Stimulated activated naive B cell treated with anti-CD40 and anti-IgM and Interleukin-4, amounts not matched to agents 10 μg/mL and 1 μg/mL and 100 μg/mL, for 72 hours (primary cell): ENCODE results near the gene ANTXR2.

ENCODE experiments used
- ATAC-seq, 2 donors: fragments of 150-1000 bp; cut with Tn5 transposase; replicated peaks; 2 replicates each; pipeline ENCODE4 v1.10.0; 2021; ENCODE audit warnings: moderate library complexity in 1 of 2
- DNase-seq: peaks from one replicate; pipeline ENCODE4 v3.0.0; 2021
- H3K27ac Mint-ChIP-seq: one replicate; pipeline ENCODE4 v1.8.0; 2022; ENCODE audit warnings: mild to moderate bottlenecking, mixed read lengths
- H3K27me3 Mint-ChIP-seq, 2 donors: one replicate each; pipeline ENCODE4 v1.8.0; 2022; ENCODE audit warnings: mixed read lengths in 2 of 2
- H3K36me3 Mint-ChIP-seq, 2 donors: one replicate each; pipeline ENCODE4 v1.8.0; 2022; ENCODE audit warnings: mixed read lengths in 2 of 2, mild to moderate bottlenecking in 1 of 2
- H3K4me1 Mint-ChIP-seq, 2 donors: one replicate each; pipeline ENCODE4 v1.8.0; 2022; ENCODE audit warnings: mixed read lengths in 2 of 2, mild to moderate bottlenecking in 1 of 2
- H3K4me3 Mint-ChIP-seq, 2 donors: one replicate each; pipeline ENCODE4 v1.8.0; 2022; ENCODE audit warnings: mild to moderate bottlenecking in 2 of 2, mixed read lengths in 2 of 2, moderate library complexity in 1 of 2
- H3K9me3 Mint-ChIP-seq, 2 donors: one replicate each; pipeline ENCODE4 v1.8.0; 2022; ENCODE audit warnings: mixed read lengths in 2 of 2, mild to moderate bottlenecking in 1 of 2

Gene ANTXR2

GRCh38 chr4:80082693-80083092 is 9.7 kb upstream of the ANTXR2 start:
- Mint-ChIP-seq H3K9me3 (no peaks in the 10 kb centered on the region), H3K4me3 (no peak overlapping the region), H3K27me3 (peaks cover 14 to 22% of the 10 kb centered on the region in 2 donors), H3K4me1 (peaks cover 4 to 14% of the 10 kb centered on the region in 2 donors), H3K27ac (no peak overlapping the region), H3K36me3 (peaks cover 0 to 3% of the 10 kb centered on the region in 2 donors)
- DNase-seq (no peak), ATAC-seq (no peak)

GRCh38 chr4:80081566-80081965 is 8.5 kb upstream of the ANTXR2 start:
- DNase-seq (no peak), ATAC-seq (no peak)
- peaks cover 4 to 18% of the 10 kb centered on the region in 2 donors for H3K4me1 Mint-ChIP-seq
- H3K27ac Mint-ChIP-seq = no peak overlapping the region
- peaks cover 0 to 3% of the 10 kb centered on the region in 2 donors for H3K36me3 Mint-ChIP-seq
- no peaks in the 10 kb centered on the region for H3K9me3 Mint-ChIP-seq
- peaks cover 14 to 19% of the 10 kb centered on the region in 2 donors for H3K27me3 Mint-ChIP-seq
- no peak overlapping the region for H3K4me3 Mint-ChIP-seq

GRCh38 chr4:80079255-80079923 is 6.4 kb upstream of the ANTXR2 start:
- Mint-ChIP-seq H3K4me1 (peaks cover 21 to 40% of the 10 kb centered on the region in 2 donors), H3K4me3 (no peak overlapping the region), H3K36me3 (peaks cover 0 to 3% of the 10 kb centered on the region in 2 donors), H3K27ac (no peak overlapping the region), H3K9me3 (no peaks in the 10 kb centered on the region), H3K27me3 (peaks cover 14 to 15% of the 10 kb centered on the region in 2 donors)
- no peak for DNase-seq
- ATAC-seq = no peak

- DNase-seq (no peak), ATAC-seq (no peak)
- no peaks in the 10 kb centered on the region for H3K9me3 Mint-ChIP-seq
- peaks cover 14 to 15% of the 10 kb centered on the region in 2 donors for H3K27me3 Mint-ChIP-seq
- peaks cover 0 to 3% of the 10 kb centered on the region in 2 donors for H3K36me3 Mint-ChIP-seq
- H3K27ac Mint-ChIP-seq = no peak overlapping the region
- no peak overlapping the region for H3K4me3 Mint-ChIP-seq
- peaks cover 27 to 47% of the 10 kb centered on the region in 2 donors for H3K4me1 Mint-ChIP-seq
Measured at GRCh38 chr4:80078346-80079092, 5.5 kb upstream of the ANTXR2 start.

- Mint-ChIP-seq H3K9me3 (no peaks in the 10 kb centered on the region), H3K4me1 (peaks cover 27 to 47% of the 10 kb centered on the region in 2 donors), H3K27ac (no peak overlapping the region), H3K4me3 (no peak overlapping the region), H3K27me3 (peaks cover 14 to 15% of the 10 kb centered on the region in 2 donors), H3K36me3 (peaks cover 1 to 3% of the 10 kb centered on the region in 2 donors)
- ATAC-seq (no peak), DNase-seq (no peak)
Measured at GRCh38 chr4:80077639-80078038, 4.6 kb upstream of the ANTXR2 start.

- Mint-ChIP-seq H3K9me3 (no peaks in the 10 kb centered on the region), H3K27ac (no peak overlapping the region), H3K27me3 (peaks cover 14% of the 10 kb centered on the region in 2 donors), H3K4me1 (peaks cover 30 to 53% of the 10 kb centered on the region in 2 donors), H3K4me3 (no peak overlapping the region), H3K36me3 (peaks cover 5 to 6% of the 10 kb centered on the region in 2 donors)
- DNase-seq (no peak), ATAC-seq (no peak)
Measured at GRCh38 chr4:80076681-80077080, 3.7 kb upstream of the ANTXR2 start.

GRCh38 chr4:80075995-80076675 is 3.1 kb upstream of the ANTXR2 start:
- ATAC-seq = no peak
- Mint-ChIP-seq H3K9me3 (no peaks in the 10 kb centered on the region), H3K4me1 (peaks cover 31 to 59% of the 10 kb centered on the region in 2 donors), H3K27me3 (peaks cover 9 to 14% of the 10 kb centered on the region in 2 donors), H3K4me3 (no peak overlapping the region), H3K36me3 (peaks cover 8% of the 10 kb centered on the region in 2 donors), H3K27ac (peak overlapping the region; percentile 16)
- DNase-seq = no peak

- Mint-ChIP-seq H3K4me3 (no peak overlapping the region), H3K9me3 (no peaks in the 10 kb centered on the region), H3K36me3 (peaks cover 8 to 14% of the 10 kb centered on the region in 2 donors), H3K27me3 (peaks cover 9 to 12% of the 10 kb centered on the region in 2 donors), H3K27ac (no peak overlapping the region), H3K4me1 (peaks cover 31 to 72% of the 10 kb centered on the region in 2 donors)
- no peak for DNase-seq
- ATAC-seq = no peak
Measured at GRCh38 chr4:80074651-80075050, 1.6 kb upstream of the ANTXR2 start.

GRCh38 chr4:80074069-80074468 is 1.0 kb upstream of the ANTXR2 start:
- no peak for DNase-seq
- peak overlapping the region; percentile 26 for H3K27ac Mint-ChIP-seq
- H3K36me3 Mint-ChIP-seq = peaks cover 10 to 14% of the 10 kb centered on the region in 2 donors
- no peaks in the 10 kb centered on the region for H3K9me3 Mint-ChIP-seq
- no peak overlapping the region for H3K4me3 Mint-ChIP-seq
- ATAC-seq = no peak
- peaks cover 3 to 6% of the 10 kb centered on the region in 2 donors for H3K27me3 Mint-ChIP-seq
- H3K4me1 Mint-ChIP-seq = peaks cover 33 to 67% of the 10 kb centered on the region in 2 donors

- DNase-seq (peak; percentile 28), ATAC-seq (peak; percentile 74 to 80)
- Mint-ChIP-seq H3K27ac (peak overlapping the region; percentile 98), H3K4me3 (peak overlapping the region; percentile 96 to 98), H3K36me3 (peaks cover 10 to 14% of the 10 kb centered on the region in 2 donors), H3K4me1 (peaks cover 31 to 64% of the 10 kb centered on the region in 2 donors), H3K27me3 (peaks cover 0 to under 1% of the 10 kb centered on the region in 2 donors), H3K9me3 (no peaks in the 10 kb centered on the region)
Measured at GRCh38 chr4:80073473-80074008, 512 bp upstream of the ANTXR2 start.

- H3K4me1 Mint-ChIP-seq = peaks cover 33 to 63% of the 10 kb centered on the region in 2 donors
- H3K4me3 Mint-ChIP-seq = peak overlapping the region; percentile 96 to 98
- ATAC-seq (peak; percentile 31 to 43), DNase-seq (peak; percentile 31)
- peaks cover 14 to 24% of the 10 kb centered on the region in 2 donors for H3K36me3 Mint-ChIP-seq
- no peaks in the 10 kb centered on the region for H3K27me3 Mint-ChIP-seq
- no peaks in the 10 kb centered on the region for H3K9me3 Mint-ChIP-seq
- peak overlapping the region; percentile 98 for H3K27ac Mint-ChIP-seq
Measured at GRCh38 chr4:80072228-80072743, 743 bp downstream of the ANTXR2 start.

- Mint-ChIP-seq H3K4me3 (peak overlapping the region; percentile 96 to 98), H3K4me1 (peaks cover 34 to 61% of the 10 kb centered on the region in 2 donors), H3K9me3 (no peaks in the 10 kb centered on the region), H3K27me3 (no peaks in the 10 kb centered on the region), H3K27ac (peak overlapping the region; percentile 98), H3K36me3 (peaks cover 19 to 30% of the 10 kb centered on the region in 2 donors)
- DNase-seq (peak; percentile 6), ATAC-seq (peak; percentile 45 to 58)
Measured at GRCh38 chr4:80071604-80072227, 1.3 kb downstream of the ANTXR2 start.

GRCh38 chr4:80070880-80071603 is 2.0 kb downstream of the ANTXR2 start:
- peaks cover 32 to 54% of the 10 kb centered on the region in 2 donors for H3K4me1 Mint-ChIP-seq
- H3K27ac Mint-ChIP-seq = peak overlapping the region; percentile 98
- peaks cover 21 to 33% of the 10 kb centered on the region in 2 donors for H3K36me3 Mint-ChIP-seq
- H3K9me3 Mint-ChIP-seq = no peaks in the 10 kb centered on the region
- ATAC-seq (no peak), DNase-seq (no peak)
- H3K27me3 Mint-ChIP-seq = no peaks in the 10 kb centered on the region
- peak overlapping the region; percentile 96 to 98 for H3K4me3 Mint-ChIP-seq
